OCI-LY7 (cell line): ENCODE results near the gene SLC24A4. TPM values are rescaled to one million over a fixed set of nuclear protein-coding genes. Genes with fewer than 3 reads are reported as not detected.
A peak's percentile ranks its signal among the peaks of the same experiment; 100 is the strongest.

Experiments
- BruUV-seq: library from RNA; stranded (reverse); fragments of 400-500 nt; replicated peaks from 2 replicates; lab custom pipeline; 2021; lab: Mats Ljungman, UMichigan
- CTCF ChIA-PET: fragments of 300-600 bp; sonication (Branson Sonifier 250); formaldehyde crosslinking; loops from one replicate; lab custom pipeline; 2022; ENCODE audit warnings: antibody characterized with exemption; ENCODE audit not compliant: unreplicated experiment; lab: Charles Lee
- POLR2A ChIA-PET: fragments of 300-600 bp; sonication (Branson Sonifier 250); formaldehyde crosslinking; loops from one replicate; lab custom pipeline; 2022; ENCODE audit warnings: antibody characterized with exemption; lab: Charles Lee
- DNase-seq: peaks from one replicate; pipeline ENCODE4 v3.0.0-alpha.2; 2015; ENCODE audit warnings: low spot score
- H2AFZ ChIP-seq: fragments of 200-600 bp; sonication (generic), shearing (Covaris generic); 2 replicates; pipeline ENCODE4 v1.6.1; 2014; ENCODE audit warnings: mild to moderate bottlenecking, antibody characterized with exemption, low read length, moderate library complexity
- H3K27ac ChIP-seq: fragments of 200-600 bp; sonication (generic); 2 replicates; pipeline ENCODE4 v1.5.1; 2014; ENCODE audit warnings: mixed run types, low read depth, mild to moderate bottlenecking, moderate library complexity, low read length, inconsistent platforms; ENCODE audit not compliant: poor library complexity, severe bottlenecking
- H3K36me3 ChIP-seq: fragments of 200-600 bp; sonication (generic); 2 replicates; pipeline ENCODE4 v1.6.1; 2014; ENCODE audit warnings: mild to moderate bottlenecking, antibody characterized with exemption, low read length, moderate library complexity, mixed read lengths; ENCODE audit not compliant: insufficient read depth
- H3K4me1 ChIP-seq: fragments of 200-600 bp; sonication (generic); 2 replicates; pipeline ENCODE4 v1.5.1; 2014; ENCODE audit warnings: mild to moderate bottlenecking, low read length; ENCODE audit not compliant: insufficient read depth, poor library complexity, severe bottlenecking
- H3K4me2 ChIP-seq: fragments of 200-600 bp; sonication (generic); 2 replicates; pipeline ENCODE4 v1.6.1; 2014; ENCODE audit warnings: mild to moderate bottlenecking, low read length
- H3K4me3 ChIP-seq: fragments of 200-600 bp; sonication (generic); 2 replicates; pipeline ENCODE4 v1.5.1; 2014; ENCODE audit warnings: mild to moderate bottlenecking, low read depth, low read length; ENCODE audit not compliant: poor library complexity, severe bottlenecking
- H3K79me2 ChIP-seq: fragments of 200-600 bp; sonication (generic); 2 replicates; pipeline ENCODE4 v1.6.1; 2016; ENCODE audit warnings: low read depth, mild to moderate bottlenecking, low read length, moderate library complexity, mixed read lengths; ENCODE audit not compliant: insufficient read depth
- H3K9me2 ChIP-seq: fragments of 200-600 bp; sonication (generic); 2 replicates; pipeline ENCODE4 v1.6.1; 2016; ENCODE audit warnings: mild to moderate bottlenecking, low read length, mixed read lengths; ENCODE audit not compliant: insufficient read depth
- H3K9me3 ChIP-seq: fragments of 200-600 bp; sonication (generic); 2 replicates; pipeline ENCODE4 v1.6.1; 2014; ENCODE audit warnings: mild to moderate bottlenecking, mixed run types, low read length, mixed read lengths
- H4K20me1 ChIP-seq: fragments of 200-600 bp; sonication (generic); 2 replicates; pipeline ENCODE4 v1.6.1; 2014; ENCODE audit warnings: mild to moderate bottlenecking, antibody characterized with exemption, low read length, moderate library complexity, mixed read lengths; ENCODE audit not compliant: insufficient read depth
- CTCF ChIP-seq: fragments of 200-600 bp; sonication (generic); conservative IDR thresholded peaks from 2 replicates; pipeline ENCODE4 v1.5.1; 2014; ENCODE audit warnings: mild to moderate bottlenecking, antibody characterized with exemption, low read length, moderate library complexity, mixed read lengths
- EZH2phosphoT487 ChIP-seq: fragments of 200-600 bp; sonication (generic); IDR thresholded peaks from 2 replicates; pipeline ENCODE4 v1.6.1; 2018; ENCODE audit warnings: low read depth, borderline replicate concordance, mild to moderate bottlenecking, mixed run types, antibody characterized with exemption, low read length, moderate library complexity, mixed read lengths
- intact Hi-C: fragments of 100-400 bp; cut with micrococcal nuclease; formaldehyde crosslinking; loops from one replicate; pipeline ENCODE4 v1.10.0; 2022; ENCODE audit not compliant: unreplicated experiment
- total RNA-seq, 2 experiments: library from RNA; depleted of rRNA in 1 of 2; stranded (reverse); fragments of >200 nt in 1 of 2; shearing (Covaris generic) in 1 of 2; gene quantifications; 2 replicates each; pipeline ENCODE4 v1.2.3, GENCODE V29; 2014 to 2022

Gene SLC24A4
- total RNA-seq, 2 experiments from 2014 or later, result not detected

GRCh38 chr14:92475451-92476187 lies 152.7 kb downstream of the SLC24A4 start:
- Histone ChIP-seq H4K20me1 (no peaks in the 10 kb centered on the region), H2AFZ (no peak overlapping the region), H3K27ac (no peak overlapping the region), H3K9me2 (no peaks in the 10 kb centered on the region), H3K36me3 (no peaks in the 10 kb centered on the region), H3K9me3 (no peaks in the 10 kb centered on the region), H3K4me2 (no peak overlapping the region), H3K79me2 (no peaks in the 10 kb centered on the region), H3K4me1 (no peaks in the 10 kb centered on the region), H3K4me3 (no peak overlapping the region)
- no peak for DNase-seq
- TF ChIP-seq EZH2phosphoT487, result no peak
- TF ChIP-seq CTCF, result no peak
- BruUV-seq, result no TSS peak
- intact Hi-C loops, result no loop called here
- ChIA-PET CTCF (no interaction called here), POLR2A (no interaction called here)

- no peak overlapping the region for H3K4me2 ChIP-seq
- DNase-seq, result no peak
- intact Hi-C loops, result no loop called here
- no peaks in the 10 kb centered on the region for H3K79me2 ChIP-seq
- TF ChIP-seq EZH2phosphoT487, result no peak
- TF ChIP-seq CTCF, result no peak
- no peaks in the 10 kb centered on the region for H4K20me1 ChIP-seq
- no peaks in the 10 kb centered on the region for H3K4me1 ChIP-seq
- H3K9me2 ChIP-seq, result no peaks in the 10 kb centered on the region
- no peaks in the 10 kb centered on the region for H3K9me3 ChIP-seq
- H3K27ac ChIP-seq, result no peak overlapping the region
- no peak overlapping the region for H2AFZ ChIP-seq
- H3K4me3 ChIP-seq, result no peak overlapping the region
- no TSS peak for BruUV-seq
- ChIA-PET CTCF (no interaction called here), POLR2A (interaction anchor here (0.7 kb wide), 1 partner anchor 192 kb away, joined by 3 read pairs; no protein-coding TSS in a partner anchor)
- H3K36me3 ChIP-seq, result no peaks in the 10 kb centered on the region
Observed at GRCh38 chr14:92480856-92481255, 157.9 kb downstream of the SLC24A4 start.

- H3K27ac ChIP-seq, result no peak overlapping the region
- no peak overlapping the region for H3K4me3 ChIP-seq
- no peaks in the 10 kb centered on the region for H3K9me2 ChIP-seq
- ChIA-PET CTCF (no interaction called here), POLR2A (no interaction called here)
- no peaks in the 10 kb centered on the region for H3K4me1 ChIP-seq
- BruUV-seq, result no TSS peak
- TF ChIP-seq CTCF, result 0 out of 2 replicates have a peak, but pooled peaks have one; percentile 23
- TF ChIP-seq EZH2phosphoT487, result no peak
- no peaks in the 10 kb centered on the region for H3K9me3 ChIP-seq
- no peak overlapping the region for H3K4me2 ChIP-seq
- no peak overlapping the region for H2AFZ ChIP-seq
- intact Hi-C loops, result no loop called here
- no peaks in the 10 kb centered on the region for H4K20me1 ChIP-seq
- DNase-seq, result no peak
- H3K36me3 ChIP-seq, result no peaks in the 10 kb centered on the region
- H3K79me2 ChIP-seq, result no peaks in the 10 kb centered on the region
Observed at GRCh38 chr14:92481386-92481785, 158.4 kb downstream of the SLC24A4 start.
